Measurements from ENCODE around the gene RPL10L. TPM values are rescaled to one million over a fixed set of nuclear protein-coding genes. Genes with fewer than 3 reads are reported as not detected.

RPL10L gene
- total RNA-seq, 1 experiment from 2014 or later, result not detected

- Histone ChIP-seq H3F3A (ENCODE audit: low read length, unreplicated experiment) (no peaks in the 10 kb centered on the region), H3K4me1 (ENCODE audit: insufficient read depth, low read length) (no peaks in the 10 kb centered on the region), H3K27me3 (ENCODE audit: low read length) (no peaks in the 10 kb centered on the region), H3K4me3 (ENCODE audit: low read length) (no peak overlapping the region), H3K4me2 (ENCODE audit: low read length) (no peak overlapping the region), H2AFZ (ENCODE audit: low read length) (no peak overlapping the region), H3K79me2 (ENCODE audit: low read length) (no peaks in the 10 kb centered on the region), H3K9me2 (replicated peaks; ENCODE audit: low read length) (no peaks in the 10 kb centered on the region), H3K9ac (ENCODE audit: low read length) (no peak overlapping the region), H4K20me1 (ENCODE audit: low read length) (no peaks in the 10 kb centered on the region), H3K27ac (ENCODE audit: low read length) (no peak overlapping the region), H3K36me3 (ENCODE audit: low read depth, low read length) (no peaks in the 10 kb centered on the region), H3K9me3 (ENCODE audit: low read length) (peaks cover 14% of the 10 kb centered on the region; the same call in 1 of the 2 replicates)
- TF ChIP-seq EZH2 (IDR thresholded peaks at IDR 0.05; ENCODE audit: low read length, unreplicated experiment) (no peak), CTCF (conservative IDR thresholded peaks at IDR 0.05; ENCODE audit: low read depth, low read length) (no peak), EZH2phosphoT487 (IDR thresholded peaks at IDR 0.05; ENCODE audit: borderline replicate concordance, low read length) (no peak)
- CTCF ChIA-PET, result no interaction called here
- ATAC-seq (no peak), DNase-seq (no peak)
- intact Hi-C loops (cut with micrococcal nuclease), result no loop called here
- no TSS peak for BruUV-seq (replicated peaks)
- POLR2A ChIA-PET (ENCODE audit: unreplicated experiment), result no interaction called here
Observed at GRCh38 chr14:46686652-46687051, 35.1 kb upstream of the RPL10L start.

GRCh38 chr14:46672128-46672527 lies 20.5 kb upstream of the RPL10L start:
- ATAC-seq (no peak), DNase-seq (no peak)
- Histone ChIP-seq H3K9me2 (replicated peaks; ENCODE audit: low read length) (no peaks in the 10 kb centered on the region), H3K36me3 (ENCODE audit: low read depth, low read length) (no peaks in the 10 kb centered on the region), H3K4me1 (ENCODE audit: insufficient read depth, low read length) (no peaks in the 10 kb centered on the region), H3K27me3 (ENCODE audit: low read length) (no peaks in the 10 kb centered on the region), H3K9ac (ENCODE audit: low read length) (no peak overlapping the region), H3K4me2 (ENCODE audit: low read length) (no peak overlapping the region), H4K20me1 (ENCODE audit: low read length) (no peaks in the 10 kb centered on the region), H3K4me3 (ENCODE audit: low read length) (no peak overlapping the region), H3K9me3 (ENCODE audit: low read length) (no peaks in the 10 kb centered on the region), H3K27ac (ENCODE audit: low read length) (no peak overlapping the region), H3F3A (ENCODE audit: low read length, unreplicated experiment) (no peaks in the 10 kb centered on the region), H2AFZ (ENCODE audit: low read length) (no peak overlapping the region), H3K79me2 (ENCODE audit: low read length) (no peaks in the 10 kb centered on the region)
- POLR2A ChIA-PET (ENCODE audit: unreplicated experiment), result no interaction called here
- BruUV-seq (replicated peaks), result no TSS peak
- CTCF ChIA-PET, result no interaction called here
- intact Hi-C loops (cut with micrococcal nuclease), result no loop called here
- no peak for TF ChIP-seq CTCF (conservative IDR thresholded peaks at IDR 0.05; ENCODE audit: low read depth, low read length)
- TF ChIP-seq EZH2 (IDR thresholded peaks at IDR 0.05; ENCODE audit: low read length, unreplicated experiment), result no peak
- no peak for TF ChIP-seq EZH2phosphoT487 (IDR thresholded peaks at IDR 0.05; ENCODE audit: borderline replicate concordance, low read length)

GRCh38 chr14:46663382-46663781 lies 11.8 kb upstream of the RPL10L start:
- H3K27ac ChIP-seq (ENCODE audit: low read length), result no peak overlapping the region
- H4K20me1 ChIP-seq (ENCODE audit: low read length), result no peaks in the 10 kb centered on the region
- no peaks in the 10 kb centered on the region for H3K79me2 ChIP-seq (ENCODE audit: low read length)
- no peak overlapping the region for H3K9ac ChIP-seq (ENCODE audit: low read length)
- H3K27me3 ChIP-seq (ENCODE audit: low read length), result no peaks in the 10 kb centered on the region
- no peak for DNase-seq
- BruUV-seq (replicated peaks), result no TSS peak
- no peaks in the 10 kb centered on the region for H3K36me3 ChIP-seq (ENCODE audit: low read depth, low read length)
- H3F3A ChIP-seq (ENCODE audit: low read length, unreplicated experiment), result no peaks in the 10 kb centered on the region
- no peaks in the 10 kb centered on the region for H3K9me2 ChIP-seq (replicated peaks; ENCODE audit: low read length)
- 0 out of 2 replicates have a peak, but pooled peaks cover 4% of the 10 kb centered on the region for H3K9me3 ChIP-seq (ENCODE audit: low read length)
- H3K4me2 ChIP-seq (ENCODE audit: low read length), result no peak overlapping the region
- H3K4me3 ChIP-seq (ENCODE audit: low read length), result no peak overlapping the region
- POLR2A ChIA-PET (ENCODE audit: unreplicated experiment), result no interaction called here
- H2AFZ ChIP-seq (ENCODE audit: low read length), result no peak overlapping the region
- TF ChIP-seq EZH2phosphoT487 (IDR thresholded peaks at IDR 0.05; ENCODE audit: borderline replicate concordance, low read length), result no peak
- TF ChIP-seq CTCF (conservative IDR thresholded peaks at IDR 0.05; ENCODE audit: low read depth, low read length), result no peak
- TF ChIP-seq EZH2 (IDR thresholded peaks at IDR 0.05; ENCODE audit: low read length, unreplicated experiment), result no peak
- ATAC-seq, result no peak
- CTCF ChIA-PET, result no interaction called here
- no peaks in the 10 kb centered on the region for H3K4me1 ChIP-seq (ENCODE audit: insufficient read depth, low read length)
- intact Hi-C loops (cut with micrococcal nuclease), result no loop called here
